H9 (cell line): ENCODE data around the gene WDR81. TPM values are rescaled to one million over a fixed set of nuclear protein-coding genes. Genes with fewer than 3 reads are reported as not detected.
A peak's percentile ranks its signal among the peaks of the same experiment; 100 is the strongest.

Source experiments
- DNase-seq: peaks from one replicate; pipeline ENCODE4 v3.0.0-alpha.2; 2017
- H2AFZ ChIP-seq: one replicate; pipeline ENCODE4 v1.6.1; 2013; ENCODE audit warnings: mild to moderate bottlenecking, low read length, control low read depth, moderate library complexity
- H2AK5ac ChIP-seq: 2 replicates; pipeline ENCODE4 v1.6.1; 2013; ENCODE audit warnings: low read length, control low read depth, mixed read lengths; ENCODE audit not compliant: insufficient read length
- H2BK120ac ChIP-seq: one replicate; pipeline ENCODE4 v1.6.1; 2013; ENCODE audit warnings: low read depth, mild to moderate bottlenecking, low read length, control low read depth, inconsistent platforms; ENCODE audit not compliant: poor library complexity, severe bottlenecking
- H2BK12ac ChIP-seq: 2 replicates; pipeline ENCODE4 v1.6.1; 2013; ENCODE audit warnings: low read length, control low read depth, mixed read lengths, low read depth; ENCODE audit not compliant: insufficient read length
- H2BK15ac ChIP-seq: 2 replicates; pipeline ENCODE4 v1.6.1; 2013; ENCODE audit warnings: low read depth, low read length, control low read depth
- H2BK20ac ChIP-seq: one replicate; pipeline ENCODE4 v1.6.1; 2013; ENCODE audit warnings: low read depth, mild to moderate bottlenecking, low read length, control low read depth, inconsistent platforms; ENCODE audit not compliant: poor library complexity, severe bottlenecking
- H2BK5ac ChIP-seq: 2 replicates; pipeline ENCODE4 v1.6.1; 2013; ENCODE audit warnings: low read length, control low read depth, mixed read lengths; ENCODE audit not compliant: insufficient read length
- H3K14ac ChIP-seq: 2 replicates; pipeline ENCODE4 v1.6.1; 2013; ENCODE audit warnings: low read length, control low read depth; ENCODE audit not compliant: insufficient read depth
- H3K18ac ChIP-seq: 2 replicates; pipeline ENCODE4 v1.6.1; 2013; ENCODE audit warnings: low read depth, mild to moderate bottlenecking, mixed read lengths, low read length, control low read depth; ENCODE audit not compliant: insufficient read length
- H3K23ac ChIP-seq: 2 replicates; pipeline ENCODE4 v1.6.1; 2013; ENCODE audit warnings: low read length, control low read depth, mixed read lengths, low read depth; ENCODE audit not compliant: insufficient read length
- H3K23me2 ChIP-seq: 2 replicates; pipeline ENCODE4 v1.6.1; 2013; ENCODE audit warnings: low read depth, mild to moderate bottlenecking, mixed read lengths, low read length, control low read depth; ENCODE audit not compliant: insufficient read length, poor library complexity, severe bottlenecking
- H3K27ac ChIP-seq: 2 replicates; pipeline ENCODE4 v1.5.1; 2013; ENCODE audit warnings: low read length, control low read depth, mixed read lengths, low read depth; ENCODE audit not compliant: insufficient read length
- H3K27me3 ChIP-seq: 2 replicates; pipeline ENCODE4 v1.6.1; 2013; ENCODE audit warnings: low read length, control low read depth, inconsistent platforms; ENCODE audit not compliant: insufficient read depth
- H3K4ac ChIP-seq: 2 replicates; pipeline ENCODE4 v1.6.1; 2013; ENCODE audit warnings: low read depth, mild to moderate bottlenecking, control low read depth, inconsistent platforms, low read length, moderate library complexity
- H3K4me1 ChIP-seq: 2 replicates; pipeline ENCODE4 v1.6.1; 2013; ENCODE audit warnings: low read length, control low read depth, inconsistent platforms; ENCODE audit not compliant: insufficient read depth
- H3K4me2 ChIP-seq: 2 replicates; pipeline ENCODE4 v1.6.1; 2013; ENCODE audit warnings: low read length, control low read depth, mixed read lengths; ENCODE audit not compliant: insufficient read length, insufficient read depth
- H3K56ac ChIP-seq: 2 replicates; pipeline ENCODE4 v1.6.1; 2013; ENCODE audit warnings: low read depth, mild to moderate bottlenecking, mixed read lengths, low read length, control low read depth; ENCODE audit not compliant: insufficient read length
- H3K79me1 ChIP-seq: 2 replicates; pipeline ENCODE4 v1.6.1; 2013; ENCODE audit warnings: low read depth, mild to moderate bottlenecking, moderate library complexity, low read length, control low read depth, inconsistent platforms; ENCODE audit not compliant: insufficient read depth, poor library complexity, severe bottlenecking
- H3K79me2 ChIP-seq: 2 replicates; pipeline ENCODE4 v1.6.1; 2013; ENCODE audit warnings: low read length, control low read depth, inconsistent platforms; ENCODE audit not compliant: insufficient read depth
- H3K9ac ChIP-seq: 2 replicates; pipeline ENCODE4 v1.6.1; 2013; ENCODE audit warnings: low read length, control low read depth, mixed read lengths; ENCODE audit not compliant: insufficient read length; ENCODE audit errors: extremely low read depth
- H3K9me3 ChIP-seq: one replicate; pipeline ENCODE4 v1.6.1; 2013; ENCODE audit warnings: low read depth, low read length, inconsistent platforms; ENCODE audit not compliant: control insufficient read depth
- H3T11ph ChIP-seq: one replicate; pipeline ENCODE4 v1.6.1; 2013; ENCODE audit warnings: mild to moderate bottlenecking, low read length, control low read depth, inconsistent platforms
- H4K20me1 ChIP-seq: one replicate; pipeline ENCODE4 v1.6.1; 2013; ENCODE audit not compliant: control insufficient read depth, insufficient read length, insufficient read depth
- H4K5ac ChIP-seq: 2 replicates; pipeline ENCODE4 v1.6.1; 2013; ENCODE audit warnings: low read depth, mild to moderate bottlenecking, mixed read lengths, low read length, control low read depth; ENCODE audit not compliant: insufficient read length
- H4K8ac ChIP-seq: replicated peaks from 2 replicates; pipeline ENCODE4 v1.6.1; 2013; ENCODE audit warnings: low read length, control low read depth, mixed read lengths, low read depth; ENCODE audit not compliant: insufficient read length
- H4K91ac ChIP-seq: 2 replicates; pipeline ENCODE4 v1.6.1; 2013; ENCODE audit warnings: low read depth, mild to moderate bottlenecking, moderate library complexity, mixed read lengths, low read length, control low read depth; ENCODE audit not compliant: insufficient read length
- H3K27ac Mint-ChIP-seq, 3 experiments: 2 replicates in 2 of 3; 3 replicates in 1 of 3; pipeline ENCODE4 v1.8.0; 2020 to 2021; ENCODE audit warnings: mixed read lengths in 3 of 3, mild to moderate bottlenecking in 1 of 3, moderate library complexity in 1 of 3
- H3K27me3 Mint-ChIP-seq: 2 replicates; pipeline ENCODE4 v1.8.0; 2021; ENCODE audit warnings: low read depth, mild to moderate bottlenecking, moderate library complexity, mixed read lengths
- H3K36me3 Mint-ChIP-seq, 3 experiments: 2 replicates in 2 of 3; 3 replicates in 1 of 3; pipeline ENCODE4 v1.8.0; 2020 to 2021; ENCODE audit warnings: low read depth in 3 of 3, mixed read lengths in 3 of 3; ENCODE audit not compliant: insufficient read depth in 1 of 3
- H3K4me1 Mint-ChIP-seq, 2 experiments: 2 replicates each; pipeline ENCODE4 v1.8.0; 2020; ENCODE audit warnings: mixed read lengths in 2 of 2
- H3K4me3 Mint-ChIP-seq, 2 experiments: 2 replicates in 1 of 2; 3 replicates in 1 of 2; pipeline ENCODE4 v1.8.0; 2020 to 2021; ENCODE audit warnings: mild to moderate bottlenecking in 2 of 2, mixed read lengths in 2 of 2, moderate library complexity in 1 of 2
- H3K9me3 Mint-ChIP-seq, 2 experiments: 2 replicates in 1 of 2; 3 replicates in 1 of 2; pipeline ENCODE4 v1.8.0; 2020; ENCODE audit warnings: mild to moderate bottlenecking in 2 of 2, mixed read lengths in 2 of 2, moderate library complexity in 1 of 2
- WGBS: extraction: QIAGEN DNeasy Blood & Tissue Kit; methylation state at CpG from one replicate; pipeline ENCODE4 v1.1.7; 2013; ENCODE audit warnings: missing lambda C conversion rate, low lambda C conversion rate, mixed read lengths; ENCODE audit not compliant: insufficient read length; ENCODE audit errors: extremely low coverage; 5-methylcytosine and 5-hydroxymethylcytosine counted together
- total RNA-seq: library from RNA; stranded (reverse); gene quantifications from 2 replicates; pipeline ENCODE4 v1.2.1, GENCODE V29; 2021
- TF ChIP-seq, protein P1 (sequence below): fragments of 200-600 bp; sonication (generic); conservative IDR thresholded peaks from 3 replicates; pipeline ENCODE4 v1.8.0; 2021; ENCODE audit warnings: antibody characterized with exemption, mild to moderate bottlenecking

The WDR81 gene
- total RNA-seq, 1 experiment from 2014 or later: 20.2 TPM

GRCh38 chr17:1710807-1711553, 13.5 kb upstream of the WDR81 start:
- Mint-ChIP-seq H3K9me3 (no peaks in the 10 kb centered on the region; a peak in 1 of 5 replicates), H3K4me3 (peak overlapping the region; percentile 72 to 88), H3K27ac (no peak overlapping the region; a peak in 2 of 7 replicates), H3K36me3 (peaks cover 0 to 13% (median 2%) of the 10 kb centered on the region in 3 experiments; a peak in 3 of 7 replicates), H3K27me3 (peaks cover 4% of the 10 kb centered on the region), H3K4me1 (peaks cover 27 to 33% of the 10 kb centered on the region in 2 experiments)
- Histone ChIP-seq H2BK120ac (no peak overlapping the region), H3K27ac (no peak overlapping the region), H3K56ac (no peak overlapping the region), H3K18ac (no peak overlapping the region), H2BK12ac (no peak overlapping the region), H3K79me1 (no peaks in the 10 kb centered on the region), H3K14ac (no peak overlapping the region), H3T11ph (no peak overlapping the region), H3K9ac (no peak overlapping the region), H3K23ac (no peak overlapping the region), H2BK20ac (no peak overlapping the region), H3K79me2 (no peaks in the 10 kb centered on the region), H3K4ac (no peak overlapping the region), H3K27me3 (no peaks in the 10 kb centered on the region), H3K23me2 (peaks cover 28% of the 10 kb centered on the region), H2BK5ac (no peak overlapping the region), H4K91ac (no peak overlapping the region), H4K20me1 (no peaks in the 10 kb centered on the region), H2AFZ (no peak overlapping the region), H4K8ac (no peak overlapping the region), H3K9me3 (no peaks in the 10 kb centered on the region), H3K4me1 (peaks cover 2% of the 10 kb centered on the region; the same call in 1 of the 2 replicates), H3K4me2 (peak overlapping the region; percentile 54), H2BK15ac (no peak overlapping the region), H2AK5ac (no peak overlapping the region), H4K5ac (no peak overlapping the region)
- DNase-seq: peak; percentile 63
- TF ChIP-seq, protein P1, sequence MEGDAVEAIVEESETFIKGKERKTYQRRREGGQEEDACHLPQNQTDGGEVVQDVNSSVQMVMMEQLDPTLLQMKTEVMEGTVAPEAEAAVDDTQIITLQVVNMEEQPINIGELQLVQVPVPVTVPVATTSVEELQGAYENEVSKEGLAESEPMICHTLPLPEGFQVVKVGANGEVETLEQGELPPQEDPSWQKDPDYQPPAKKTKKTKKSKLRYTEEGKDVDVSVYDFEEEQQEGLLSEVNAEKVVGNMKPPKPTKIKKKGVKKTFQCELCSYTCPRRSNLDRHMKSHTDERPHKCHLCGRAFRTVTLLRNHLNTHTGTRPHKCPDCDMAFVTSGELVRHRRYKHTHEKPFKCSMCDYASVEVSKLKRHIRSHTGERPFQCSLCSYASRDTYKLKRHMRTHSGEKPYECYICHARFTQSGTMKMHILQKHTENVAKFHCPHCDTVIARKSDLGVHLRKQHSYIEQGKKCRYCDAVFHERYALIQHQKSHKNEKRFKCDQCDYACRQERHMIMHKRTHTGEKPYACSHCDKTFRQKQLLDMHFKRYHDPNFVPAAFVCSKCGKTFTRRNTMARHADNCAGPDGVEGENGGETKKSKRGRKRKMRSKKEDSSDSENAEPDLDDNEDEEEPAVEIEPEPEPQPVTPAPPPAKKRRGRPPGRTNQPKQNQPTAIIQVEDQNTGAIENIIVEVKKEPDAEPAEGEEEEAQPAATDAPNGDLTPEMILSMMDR: no peak
- WGBS: no CpG with 5 or more reads among the region's 14 CpGs
